ENCODE results near the gene EML3.
"Not testable (repeated sequence)": the region's sequence is repeated elsewhere in the genome, so short reads cannot be mapped to it uniquely, and the experiment has no call there.

Gene EML3

DNA sequence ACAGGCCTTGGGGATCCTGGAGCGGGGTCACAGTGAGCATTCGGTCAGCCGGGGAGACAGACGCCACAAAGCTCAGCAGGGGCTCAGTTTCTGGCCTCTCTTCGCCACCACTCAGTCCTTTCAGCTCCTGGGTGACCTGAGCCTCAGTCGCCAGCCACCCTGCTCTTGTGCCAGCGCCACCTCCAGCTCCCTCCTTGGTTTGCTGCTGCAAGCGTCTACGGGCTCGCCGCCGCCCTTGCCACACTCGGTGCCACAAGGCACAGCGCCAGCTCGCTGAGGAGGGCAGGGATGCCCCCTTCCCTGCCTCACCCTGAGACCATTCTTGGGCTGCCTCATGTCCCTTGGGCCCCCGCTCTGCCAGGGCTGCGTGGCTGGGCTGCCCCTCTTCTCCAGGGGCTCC is 37.4 kb downstream of the EML3 start:
- Histone ChIP-seq H3K36me3 (ENCODE audit: insufficient read depth, low read length) (peaks cover 32% of the 10 kb centered on the region), H3K9ac (ENCODE audit: low read depth, low read length) (peak overlapping the region; percentile 77), H3K4me1 (ENCODE audit: insufficient read depth, low read length) (peaks cover 18% of the 10 kb centered on the region), H3K9me3 (ENCODE audit: control insufficient read depth, insufficient read depth, low read length) (no peaks in the 10 kb centered on the region)

DNA sequence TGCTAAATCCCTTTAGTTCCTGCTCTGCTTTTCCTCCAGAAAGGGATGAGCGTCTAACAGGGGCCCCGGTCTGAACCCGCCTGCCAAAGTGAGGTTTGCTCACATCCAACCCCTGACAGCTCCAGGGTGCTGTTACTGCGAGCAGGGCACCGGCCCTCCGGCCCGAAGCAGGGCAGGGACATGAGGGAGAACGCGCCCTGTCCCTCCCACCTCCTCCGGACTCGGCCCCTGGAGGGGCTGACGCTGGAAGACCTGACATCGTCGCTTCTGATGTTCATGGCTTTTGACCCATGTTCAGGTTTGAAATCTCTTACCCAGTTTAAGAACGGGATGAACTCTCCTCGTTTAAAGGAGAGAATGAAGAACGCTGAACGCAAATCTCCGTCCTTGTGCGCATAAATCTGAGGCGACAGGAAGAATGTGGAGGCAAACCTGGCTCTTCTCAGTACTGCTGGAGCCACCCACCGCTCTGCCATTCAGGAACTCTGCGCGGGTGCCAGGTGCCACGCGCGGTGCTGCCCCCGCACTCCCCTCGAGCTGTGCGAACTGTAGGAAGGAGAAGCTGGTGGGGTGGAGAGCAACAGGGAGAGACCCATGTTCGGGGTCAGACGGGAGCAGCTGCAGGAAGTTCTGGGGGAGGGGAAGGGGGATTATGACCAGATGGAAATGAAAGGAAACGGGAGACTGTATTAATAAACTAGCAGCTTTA is 38.1 kb downstream of the EML3 start:
- Histone ChIP-seq H3K4me1 (ENCODE audit: insufficient read depth, low read length) (peaks cover 18% of the 10 kb centered on the region), H3K9ac (ENCODE audit: low read depth, low read length) (peak overlapping the region; percentile 77), H3K36me3 (ENCODE audit: insufficient read depth, low read length) (peaks cover 35% of the 10 kb centered on the region), H3K9me3 (ENCODE audit: control insufficient read depth, insufficient read depth, low read length) (no peaks in the 10 kb centered on the region)

GRCh38 chr11:62573592-62574362 is 38.8 kb downstream of the EML3 start, which contains the start of gene EEF1G:
Gene EEF1G (minus strand): TSS chr11:62573891. CDS start chr11:62573842, 49 bp downstream.
- Histone ChIP-seq H3K9ac (ENCODE audit: low read depth, low read length) (peak within 1 kb of the TSS; percentile 99), H3K9me3 (ENCODE audit: control insufficient read depth, insufficient read depth, low read length) (no peaks in the 10 kb centered on the region), H3K36me3 (ENCODE audit: insufficient read depth, low read length) (peaks cover 40% of the 10 kb centered on the region), H3K4me1 (ENCODE audit: insufficient read depth, low read length) (peaks cover 18% of the 10 kb centered on the region)

DNA sequence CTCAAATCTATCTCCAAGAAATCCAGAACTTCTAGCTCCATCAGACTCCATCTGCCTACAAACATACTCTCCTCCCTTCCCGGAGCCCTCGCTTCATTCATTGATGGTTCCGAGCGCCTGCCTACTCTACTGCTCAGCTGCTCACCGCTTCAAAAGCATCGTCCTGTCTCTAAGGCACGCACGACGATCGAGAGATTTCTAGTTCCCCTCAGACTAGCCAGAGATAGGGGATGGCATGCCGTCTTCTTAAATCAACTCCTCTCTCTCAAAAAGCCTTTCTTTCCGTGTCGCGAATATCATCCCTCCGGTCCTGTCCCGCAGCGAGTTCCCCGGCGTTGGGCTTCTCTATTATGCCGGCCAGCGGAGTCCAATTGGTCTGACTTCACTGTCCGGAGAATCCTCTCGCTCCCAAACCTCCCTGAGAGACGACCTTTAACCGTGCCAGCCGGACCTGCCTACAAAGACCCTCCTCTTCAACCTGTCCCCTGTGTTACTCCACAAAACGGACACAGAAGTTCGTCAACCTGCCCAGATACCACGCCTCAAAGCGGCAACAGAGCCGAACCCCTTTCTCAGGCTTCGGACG is 39.5 kb downstream of the EML3 start:
- H3K36me3 ChIP-seq (ENCODE audit: insufficient read depth, low read length) = peaks cover 41% of the 10 kb centered on the region
- H3K4me1 ChIP-seq (ENCODE audit: insufficient read depth, low read length) = peaks cover 18% of the 10 kb centered on the region

DNA sequence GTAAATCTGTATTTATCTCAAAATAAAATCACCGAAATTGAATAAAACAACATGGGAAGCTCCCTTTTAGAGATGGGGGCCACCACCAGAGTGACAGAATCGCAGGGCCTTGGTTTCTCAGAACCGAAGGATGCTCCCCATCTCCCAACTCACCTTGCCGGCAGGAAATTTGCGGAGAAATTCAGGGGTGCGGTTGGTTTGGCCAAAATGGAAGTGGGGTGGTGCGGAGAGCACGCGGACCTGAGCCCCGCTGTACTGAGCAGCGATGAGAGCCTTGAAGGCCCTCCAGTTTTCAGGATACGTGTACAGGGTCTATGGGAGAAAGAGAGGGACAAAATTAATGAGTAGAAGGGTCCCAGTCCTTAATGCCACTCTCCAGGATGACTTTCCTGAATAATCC is 40.1 kb downstream of the EML3 start:
- peaks cover 42% of the 10 kb centered on the region for H3K36me3 ChIP-seq (ENCODE audit: insufficient read depth, low read length)
- peaks cover 18% of the 10 kb centered on the region for H3K4me1 ChIP-seq (ENCODE audit: insufficient read depth, low read length)
- H3K9me3 ChIP-seq (ENCODE audit: control insufficient read depth, insufficient read depth, low read length) = no peaks in the 10 kb centered on the region
- H3K9ac ChIP-seq (ENCODE audit: low read depth, low read length) = peak overlapping the region; percentile 99

More for the DNA sequence above, 39.5 kb downstream of the EML3 start:
- no peaks in the 10 kb centered on the region for H3K9me3 ChIP-seq (ENCODE audit: control insufficient read depth, insufficient read depth, low read length)
- H3K9ac ChIP-seq (ENCODE audit: low read depth, low read length) = peak overlapping the region; percentile 99

DNA sequence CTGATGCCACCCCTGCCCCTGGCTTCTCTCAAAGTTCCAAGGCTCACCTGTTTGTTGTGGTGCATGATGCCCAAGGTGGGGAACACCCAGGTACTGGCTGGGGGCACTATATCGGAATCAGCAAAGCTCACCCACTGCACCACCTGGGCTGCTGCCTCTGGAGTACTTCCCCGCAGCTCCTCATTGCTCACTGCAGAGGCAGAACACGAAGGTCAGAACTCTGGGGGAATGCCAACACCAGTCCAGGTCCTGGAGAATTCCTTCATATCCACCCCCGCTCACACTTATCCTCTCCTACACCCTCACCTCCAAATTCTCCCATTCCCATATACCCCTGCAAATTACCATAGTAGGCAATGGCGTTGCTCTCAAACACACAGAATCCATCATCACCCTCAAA is 41.1 kb downstream of the EML3 start:
- H3K9me3 ChIP-seq (ENCODE audit: control insufficient read depth, insufficient read depth, low read length) = not testable (repeated sequence)
- Histone ChIP-seq H3K36me3 (ENCODE audit: insufficient read depth, low read length) (peaks cover 47% of the 10 kb centered on the region), H3K9ac (ENCODE audit: low read depth, low read length) (peak overlapping the region; percentile 99; the same call in 1 of the 2 replicates), H3K4me1 (ENCODE audit: insufficient read depth, low read length) (peaks cover 18% of the 10 kb centered on the region)

DNA sequence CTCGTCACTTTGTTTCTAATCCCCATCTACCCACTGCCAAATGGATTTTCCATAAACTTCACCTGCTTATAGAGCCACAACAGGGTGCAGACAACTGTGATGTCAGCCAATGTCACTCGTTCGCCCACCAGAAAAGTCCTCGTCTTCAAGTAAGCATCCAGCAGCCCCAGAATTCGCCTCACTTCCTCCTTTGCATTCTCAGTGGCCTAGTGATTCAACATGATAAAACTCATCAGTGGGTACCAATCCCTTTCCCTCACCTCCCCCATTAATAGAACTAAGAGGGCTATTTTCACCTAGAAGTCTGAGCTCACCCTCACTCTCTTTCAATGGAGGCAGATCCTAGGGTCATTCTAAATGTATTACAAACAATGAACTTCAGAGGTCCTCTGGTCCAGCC is 41.7 kb downstream of the EML3 start:
- Histone ChIP-seq H3K4me1 (ENCODE audit: insufficient read depth, low read length) (peaks cover 18% of the 10 kb centered on the region), H3K36me3 (ENCODE audit: insufficient read depth, low read length) (peaks cover 53% of the 10 kb centered on the region)
- not testable (repeated sequence) for H3K9ac ChIP-seq (ENCODE audit: low read depth, low read length); H3K9me3 ChIP-seq (ENCODE audit: control insufficient read depth, insufficient read depth, low read length)

DNA sequence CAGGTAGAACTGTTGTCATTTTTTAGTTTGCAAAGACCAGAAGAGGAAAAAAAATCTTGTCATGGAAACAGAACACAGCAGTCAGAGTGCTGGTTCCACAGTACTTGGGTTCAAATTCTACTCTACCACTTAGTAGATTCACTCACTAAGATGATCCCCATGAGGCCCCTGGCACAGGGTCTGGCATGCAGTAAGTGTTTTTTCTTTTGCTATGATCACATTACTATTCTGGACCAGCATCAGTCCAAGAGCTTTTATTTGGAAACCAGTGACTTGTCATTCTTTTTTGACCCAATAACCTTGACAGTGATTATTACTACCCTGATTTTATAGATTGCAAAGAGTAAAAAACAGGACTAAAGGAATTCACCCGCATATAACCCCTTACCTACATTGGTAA is 43.0 kb downstream of the EML3 start:
- Histone ChIP-seq H3K36me3 (ENCODE audit: insufficient read depth, low read length) (peaks cover 62% of the 10 kb centered on the region), H3K4me1 (ENCODE audit: insufficient read depth, low read length) (peaks cover 12% of the 10 kb centered on the region), H3K9me3 (ENCODE audit: control insufficient read depth, insufficient read depth, low read length) (no peaks in the 10 kb centered on the region), H3K9ac (ENCODE audit: low read depth, low read length) (no peak overlapping the region)

DNA sequence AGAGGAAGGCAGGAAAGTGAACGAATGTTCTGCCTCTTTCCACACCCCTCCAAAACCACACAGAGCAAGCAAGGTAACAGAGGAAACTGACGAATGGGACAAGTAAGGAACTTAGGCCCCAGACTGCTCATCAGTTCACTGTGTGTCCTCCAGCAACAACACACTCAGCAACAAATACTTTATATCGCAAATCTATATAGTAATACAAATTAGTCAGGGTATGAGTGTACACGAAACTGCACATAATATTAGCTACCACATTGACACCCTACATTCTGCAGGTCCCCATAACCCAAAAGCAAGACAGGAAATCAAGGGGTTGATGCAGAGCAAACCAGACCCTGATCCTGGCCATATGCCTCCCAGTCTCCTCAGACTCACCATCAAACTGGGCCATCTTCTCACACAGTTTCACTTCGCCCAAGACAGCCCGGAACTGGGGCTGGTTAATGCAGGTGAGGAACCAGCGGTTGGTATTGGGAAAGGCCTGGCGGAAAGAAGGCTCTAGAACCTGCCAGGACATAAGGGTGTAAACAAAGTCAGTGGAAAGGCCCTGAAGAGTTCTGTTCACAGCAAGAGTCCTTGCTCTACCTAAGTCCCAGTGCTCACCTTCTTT is 45.4 kb downstream of the EML3 start:
- H3K9ac ChIP-seq (ENCODE audit: low read depth, low read length) = no peak overlapping the region
- peaks cover 8% of the 10 kb centered on the region for H3K4me1 ChIP-seq (ENCODE audit: insufficient read depth, low read length)
- peaks cover 55% of the 10 kb centered on the region for H3K36me3 ChIP-seq (ENCODE audit: insufficient read depth, low read length)
- H3K9me3 ChIP-seq (ENCODE audit: control insufficient read depth, insufficient read depth, low read length) = no peaks in the 10 kb centered on the region

DNA sequence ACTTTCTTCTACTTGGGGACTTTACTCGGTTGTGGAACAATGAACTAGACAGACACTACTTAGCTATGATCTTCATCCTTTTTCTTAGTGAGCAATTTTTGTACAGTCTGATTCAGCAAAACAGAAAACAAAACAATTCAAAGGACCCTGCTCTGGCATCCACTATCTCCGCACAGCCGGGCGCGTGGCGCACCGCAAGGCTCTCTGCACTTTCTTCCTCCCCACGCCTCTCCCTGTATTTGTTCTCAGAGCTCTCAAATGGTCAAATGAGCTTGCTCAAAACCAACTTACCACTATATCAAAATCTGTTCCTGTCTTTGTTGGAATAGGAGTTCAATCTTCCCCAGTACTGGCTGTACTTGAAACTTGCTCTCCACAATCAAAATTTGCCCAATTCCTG is 46.3 kb downstream of the EML3 start:
- no peak overlapping the region for H3K9ac ChIP-seq (ENCODE audit: low read depth, low read length)
- H3K4me1 ChIP-seq (ENCODE audit: insufficient read depth, low read length) = peaks cover 5% of the 10 kb centered on the region
- peaks cover 46% of the 10 kb centered on the region for H3K36me3 ChIP-seq (ENCODE audit: insufficient read depth, low read length)
- no peaks in the 10 kb centered on the region for H3K9me3 ChIP-seq (ENCODE audit: control insufficient read depth, insufficient read depth, low read length)

DNA sequence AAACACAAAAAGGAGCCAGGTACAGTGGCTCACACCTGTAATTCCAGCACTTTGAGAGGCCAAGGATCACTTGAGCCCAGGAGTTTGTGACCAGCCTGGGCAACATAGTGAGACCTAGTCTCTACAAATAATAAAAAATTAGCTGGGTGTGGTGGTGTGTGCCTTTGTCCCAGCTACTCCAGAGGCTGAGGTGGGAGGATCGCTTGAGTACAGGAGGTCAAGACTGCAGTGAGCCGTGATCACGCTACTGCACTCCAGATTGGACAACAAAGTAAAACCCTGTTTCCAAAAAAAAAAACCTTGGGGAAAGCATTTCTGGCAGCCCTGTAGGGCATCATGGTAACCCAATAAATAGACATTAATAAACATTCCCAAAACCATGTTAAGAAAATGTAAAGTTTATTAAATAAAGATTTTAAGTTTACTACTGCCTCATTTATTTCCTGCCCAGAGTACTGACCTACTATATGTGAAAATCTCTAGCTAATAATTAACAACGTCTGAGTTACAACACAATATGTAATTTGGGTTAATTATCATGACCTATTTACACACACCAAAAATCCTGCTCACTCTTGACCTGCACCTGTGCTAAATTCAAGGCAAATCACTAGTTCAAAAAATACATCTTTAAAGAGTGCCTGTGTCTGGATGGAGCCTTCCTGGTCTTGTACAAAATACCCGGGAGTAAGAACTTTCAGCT is 47.3 kb downstream of the EML3 start:
- H3K9ac ChIP-seq (ENCODE audit: low read depth, low read length) = no peak overlapping the region
- no peaks in the 10 kb centered on the region for H3K9me3 ChIP-seq (ENCODE audit: control insufficient read depth, insufficient read depth, low read length)
- peaks cover 13% of the 10 kb centered on the region for H3K4me1 ChIP-seq (ENCODE audit: insufficient read depth, low read length)
- H3K36me3 ChIP-seq (ENCODE audit: insufficient read depth, low read length) = peaks cover 38% of the 10 kb centered on the region

DNA sequence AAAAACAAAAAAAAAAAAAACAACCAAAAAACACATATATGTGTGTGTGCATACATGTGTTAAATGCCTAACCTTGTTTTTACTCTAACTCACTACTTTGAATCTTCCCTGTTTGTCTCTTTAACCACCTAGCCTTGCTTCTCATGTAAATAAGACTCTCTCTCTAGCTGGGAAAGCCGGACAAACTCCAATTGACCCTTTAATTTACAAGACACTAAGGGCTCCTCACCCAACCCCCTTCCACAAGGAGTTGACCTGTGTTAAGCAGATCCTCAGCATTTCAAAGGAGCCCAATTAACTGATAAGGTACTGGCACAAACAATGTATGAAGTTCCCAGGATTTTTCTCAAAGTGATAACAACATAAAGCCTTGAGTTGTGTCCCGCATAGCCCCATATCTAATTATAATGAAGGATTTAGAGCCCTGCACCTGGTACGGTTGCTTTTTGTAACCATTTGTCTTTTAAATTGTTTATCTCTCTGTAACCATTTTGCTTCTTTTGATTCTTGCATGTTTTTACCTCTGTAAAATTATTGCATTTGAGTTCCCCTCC is 50.8 kb downstream of the EML3 start:
- not testable (repeated sequence) for H3K9me3 ChIP-seq (ENCODE audit: control insufficient read depth, insufficient read depth, low read length); H3K9ac ChIP-seq (ENCODE audit: low read depth, low read length)
- Histone ChIP-seq H3K4me1 (ENCODE audit: insufficient read depth, low read length) (peaks cover 32% of the 10 kb centered on the region), H3K36me3 (ENCODE audit: insufficient read depth, low read length) (peaks cover 40% of the 10 kb centered on the region)

GRCh38 chr11:62560566-62561103 is 51.9 kb downstream of the EML3 start:
- H3K4me1 ChIP-seq (ENCODE audit: insufficient read depth, low read length) = peaks cover 35% of the 10 kb centered on the region
- no peak overlapping the region for H3K9ac ChIP-seq (ENCODE audit: low read depth, low read length)
- H3K9me3 ChIP-seq (ENCODE audit: control insufficient read depth, insufficient read depth, low read length) = no peaks in the 10 kb centered on the region
- H3K36me3 ChIP-seq (ENCODE audit: insufficient read depth, low read length) = peaks cover 29% of the 10 kb centered on the region
